Lung (tissue), 12 donors: ENCODE results near the gene COX10. TPM values are rescaled to one million over a fixed set of nuclear protein-coding genes. Genes with fewer than 3 reads are reported as not detected.

Source experiments
- ATAC-seq: fragments of 200-7000 bp; cut with Tn5 transposase; one replicate; pipeline ENCODE4 v1.9.1; 2020; ENCODE audit warnings: moderate number of reproducible peaks; ENCODE audit not compliant: insufficient read depth, low FRiP score
- DNase-seq, 3 donors: peaks; one replicate each; pipeline ENCODE4 v3.0.0-alpha.2; 2013 to 2017
- H3K27ac ChIP-seq, 2 donors: one replicate each; pipeline ENCODE4 v1.5.1; 2013; ENCODE audit warnings: mild to moderate bottlenecking in 2 of 2, moderate library complexity in 2 of 2, control low read depth in 1 of 2, inconsistent platforms in 1 of 2, low read depth in 1 of 2, low read length in 1 of 2
- H3K27me3 ChIP-seq, 3 donors: one replicate each; pipeline ENCODE4 v1.5.1; 2013; ENCODE audit warnings: low read length in 2 of 3; ENCODE audit not compliant: control insufficient read depth in 3 of 3, insufficient read depth in 3 of 3
- H3K36me3 ChIP-seq, 4 donors: one replicate each; pipeline ENCODE4 v1.5.1; 2013; ENCODE audit warnings: low read length in 4 of 4, mild to moderate bottlenecking in 1 of 4, moderate library complexity in 1 of 4; ENCODE audit not compliant: control insufficient read depth in 4 of 4, insufficient read depth in 4 of 4
- H3K4me1 ChIP-seq, 5 donors: one replicate each; pipeline ENCODE4 v1.5.1; 2013; ENCODE audit warnings: low read length in 5 of 5, mild to moderate bottlenecking in 2 of 5, moderate library complexity in 1 of 5; ENCODE audit not compliant: control insufficient read depth in 5 of 5, insufficient read depth in 5 of 5
- H3K4me3 ChIP-seq: one replicate; pipeline ENCODE4 v1.5.1; 2013; ENCODE audit warnings: mild to moderate bottlenecking, control low read depth, moderate library complexity
- H3K9ac ChIP-seq, 2 donors: one replicate each; pipeline ENCODE4 v1.5.1; 2013; ENCODE audit warnings: low read length in 2 of 2, control low read depth in 1 of 2; ENCODE audit not compliant: insufficient read depth in 1 of 2
- H3K9me3 ChIP-seq, 4 donors: one replicate each; pipeline ENCODE4 v1.5.1; 2013; ENCODE audit warnings: low read length in 3 of 4, mild to moderate bottlenecking in 1 of 4, moderate library complexity in 1 of 4; ENCODE audit not compliant: control insufficient read depth in 4 of 4, insufficient read depth in 3 of 4
- WGBS, 2 donors: extraction: QIAGEN DNeasy Blood & Tissue Kit; methylation state at CpG; one replicate each; pipeline ENCODE4 v1.1.7; 2013; 5-methylcytosine and 5-hydroxymethylcytosine counted together
- polyA plus RNA-seq, 2 donors: library from polyadenylated mRNA; stranded (reverse); fragments of 200-250 nt; gene quantifications; one replicate each; pipeline ENCODE4 v1.2.1, GENCODE V29; 2013
- total RNA-seq, 2 donors: library from RNA; depleted of rRNA in 1 of 2; stranded (reverse); fragments of >200 nt in 1 of 2; gene quantifications; one replicate each; pipeline ENCODE4 v1.2.1, GENCODE V29; 2014 to 2021
- TF ChIP-seq, protein P1 (sequence below): IDR thresholded peaks from 2 replicates; pipeline ENCODE4 v1.5.1; 2012; ENCODE audit warnings: mild to moderate bottlenecking; ENCODE audit errors: control extremely low read depth, extremely low read depth
- donor health status: control.
- donor health status: control.
- donor health status: Bipolar disorder and iron deficiency.
- donor health status: healthy.
- donor health status: DM: yes; HTN: yes; CAD: no.

Gene COX10
- total and polyA plus RNA-seq, 4 donors, result 6.4 to 17.9 (median 12.4) TPM

DNA sequence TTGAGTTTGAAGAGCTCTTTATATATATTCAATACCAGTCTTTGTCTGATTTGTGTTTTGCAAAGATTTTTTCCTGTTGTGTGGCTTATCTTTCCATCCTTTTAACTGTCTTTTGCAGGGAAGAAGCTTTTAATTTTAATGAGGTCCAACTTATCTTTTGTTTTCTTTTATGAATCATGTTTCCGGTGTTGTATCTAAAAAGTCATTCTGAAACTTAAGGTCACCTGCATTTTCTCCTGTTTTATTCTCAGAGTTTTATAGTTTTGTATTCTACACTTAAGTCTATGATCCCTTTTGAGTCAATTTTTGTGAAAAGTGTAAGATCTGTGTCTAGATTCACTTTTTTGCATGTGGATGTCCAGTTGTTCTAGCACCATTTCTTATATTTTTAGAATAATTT lies 24.6 kb upstream of the COX10 start:
- TF ChIP-seq, protein P1, sequence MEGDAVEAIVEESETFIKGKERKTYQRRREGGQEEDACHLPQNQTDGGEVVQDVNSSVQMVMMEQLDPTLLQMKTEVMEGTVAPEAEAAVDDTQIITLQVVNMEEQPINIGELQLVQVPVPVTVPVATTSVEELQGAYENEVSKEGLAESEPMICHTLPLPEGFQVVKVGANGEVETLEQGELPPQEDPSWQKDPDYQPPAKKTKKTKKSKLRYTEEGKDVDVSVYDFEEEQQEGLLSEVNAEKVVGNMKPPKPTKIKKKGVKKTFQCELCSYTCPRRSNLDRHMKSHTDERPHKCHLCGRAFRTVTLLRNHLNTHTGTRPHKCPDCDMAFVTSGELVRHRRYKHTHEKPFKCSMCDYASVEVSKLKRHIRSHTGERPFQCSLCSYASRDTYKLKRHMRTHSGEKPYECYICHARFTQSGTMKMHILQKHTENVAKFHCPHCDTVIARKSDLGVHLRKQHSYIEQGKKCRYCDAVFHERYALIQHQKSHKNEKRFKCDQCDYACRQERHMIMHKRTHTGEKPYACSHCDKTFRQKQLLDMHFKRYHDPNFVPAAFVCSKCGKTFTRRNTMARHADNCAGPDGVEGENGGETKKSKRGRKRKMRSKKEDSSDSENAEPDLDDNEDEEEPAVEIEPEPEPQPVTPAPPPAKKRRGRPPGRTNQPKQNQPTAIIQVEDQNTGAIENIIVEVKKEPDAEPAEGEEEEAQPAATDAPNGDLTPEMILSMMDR, result no peak

DNA sequence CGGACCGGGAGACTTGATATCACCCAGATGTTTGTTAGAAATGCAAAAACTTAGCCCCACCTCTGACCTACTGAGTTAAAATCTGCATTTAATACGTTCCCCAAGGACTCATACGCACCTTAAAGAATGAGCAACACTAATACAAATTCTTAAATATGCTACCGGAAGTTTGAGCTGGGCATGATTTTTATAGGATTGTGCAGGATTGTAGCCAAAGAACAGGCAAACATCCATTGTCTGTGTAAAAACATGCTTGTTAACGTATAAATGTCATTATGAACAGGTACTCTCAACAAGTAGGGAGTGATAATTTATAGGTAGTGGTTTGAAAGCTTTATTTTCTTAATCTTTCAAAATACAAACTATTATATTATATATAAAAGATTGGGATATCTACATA lies 22.3 kb upstream of the COX10 start:
- H3K27ac ChIP-seq, result no peak overlapping the region
- 95 to 98% methylated on average over 6 of the region's 6 CpGs for WGBS, 2 donors

More for the DNA sequence above, 24.6 kb upstream of the COX10 start:
- 40 to 91% methylated on average over 1 of the region's 1 CpG for WGBS, 2 donors
- ATAC-seq, result no peak
- Histone ChIP-seq H3K4me1 (peaks cover 0 to 3% (median 0%) of the 10 kb centered on the region in 5 donors), H3K9me3 (no peaks in the 10 kb centered on the region), H3K27me3 (no peaks in the 10 kb centered on the region), H3K4me3 (no peak overlapping the region), H3K9ac (no peak overlapping the region), H3K27ac (no peak overlapping the region), H3K36me3 (no peaks in the 10 kb centered on the region)
- DNase-seq, result no peak

GRCh38 chr17:14047591-14047990 lies 21.7 kb upstream of the COX10 start:
- no peak overlapping the region for H3K27ac ChIP-seq
- no peak overlapping the region for H3K4me3 ChIP-seq
- DNase-seq, result no peak
- no peak for ATAC-seq
- peaks cover 0 to 3% (median 0%) of the 10 kb centered on the region in 4 donors for H3K36me3 ChIP-seq
- H3K27me3 ChIP-seq, result no peaks in the 10 kb centered on the region
- TF ChIP-seq, protein P1, result no peak
- H3K9ac ChIP-seq, result no peak overlapping the region
- 78 to 83% methylated on average over 4 of the region's 4 CpGs for WGBS, 2 donors
- no peaks in the 10 kb centered on the region for H3K9me3 ChIP-seq
- peaks cover 0 to 3% (median 0%) of the 10 kb centered on the region in 5 donors for H3K4me1 ChIP-seq

More for the DNA sequence above, 22.3 kb upstream of the COX10 start:
- H3K36me3 ChIP-seq, result peaks cover 0 to 3% (median 0%) of the 10 kb centered on the region in 4 donors
- ATAC-seq (no peak), DNase-seq (no peak)
- no peaks in the 10 kb centered on the region for H3K27me3 ChIP-seq
- TF ChIP-seq, protein P1, result no peak
- no peak overlapping the region for H3K4me3 ChIP-seq
- H3K9ac ChIP-seq, result no peak overlapping the region
- H3K4me1 ChIP-seq, result peaks cover 0 to 3% (median 0%) of the 10 kb centered on the region in 5 donors
- H3K9me3 ChIP-seq, result no peaks in the 10 kb centered on the region

- H3K4me3 ChIP-seq, result no peak overlapping the region
- TF ChIP-seq, protein P1, result no peak
- H3K9ac ChIP-seq, result no peak overlapping the region
- peaks cover 0 to 3% (median 0%) of the 10 kb centered on the region in 5 donors for H3K4me1 ChIP-seq
- ATAC-seq, result no peak
- H3K36me3 ChIP-seq, result peaks cover 0 to 3% (median 0%) of the 10 kb centered on the region in 4 donors
- no peak for DNase-seq
- no peak overlapping the region for H3K27ac ChIP-seq
- H3K9me3 ChIP-seq, result no peaks in the 10 kb centered on the region
- H3K27me3 ChIP-seq, result no peaks in the 10 kb centered on the region
These were observed 21.1 kb upstream of the COX10 start for GRCh38 chr17:14048169-14048568.
